Suprapubic skin (tissue), 4 donors: ENCODE data around the gene AHRR.

Source experiments
- CTCF ChIP-seq, 2 donors: fragments of 200-600 bp in 1 of 2; fragments of 450-650 bp in 1 of 2; sonication (generic) in 1 of 2; IDR thresholded peaks; one replicate each; pipeline ENCODE4 v1.5.1; 2016 to 2019; ENCODE audit warnings: antibody characterized with exemption in 2 of 2, mild to moderate bottlenecking in 1 of 2, moderate library complexity in 1 of 2
- EP300 ChIP-seq: sonication (generic); formaldehyde crosslinking; IDR thresholded peaks from one replicate; pipeline ENCODE4 v1.6.1; 2017; ENCODE audit warnings: antibody characterized with exemption
- POLR2A ChIP-seq, 2 donors: fragments of 450-650 bp; IDR thresholded peaks; one replicate each; pipeline ENCODE4 v1.6.1; 2017; ENCODE audit warnings: antibody characterized with exemption in 2 of 2, mild to moderate bottlenecking in 2 of 2, moderate library complexity in 2 of 2
- POLR2AphosphoS5 ChIP-seq, 3 donors: sonication (generic); formaldehyde crosslinking; IDR thresholded peaks; one replicate each; pipeline ENCODE4 v1.6.1; 2017; ENCODE audit warnings: antibody characterized with exemption in 3 of 3

- TF ChIP-seq POLR2A (IDR thresholded peaks at IDR 0.05) = no peak
- no peak for TF ChIP-seq CTCF (IDR thresholded peaks at IDR 0.05)
- TF ChIP-seq EP300 = no peak
- no peak for TF ChIP-seq POLR2AphosphoS5 (IDR thresholded peaks at IDR 0.05)
Observed at GRCh38 chr5:308672-309271, 12.7 kb upstream of the AHRR start.
